ELR (cell line): ENCODE results near the gene ARHGAP26.

Experiments
- DNase-seq: peaks from one replicate; pipeline ENCODE4 v3.0.0-alpha.2; 2015; ENCODE audit warnings: low read depth

ARHGAP26 gene

GRCh38 chr5:143162810-143163209, 392.6 kb downstream of the ARHGAP26 start:
- no peak for DNase-seq

GRCh38 chr5:143164557-143164956, 394.4 kb downstream of the ARHGAP26 start:
- DNase-seq, result no peak

- no peak for DNase-seq
These were observed 395.1 kb downstream of the ARHGAP26 start for GRCh38 chr5:143165049-143165880.

GRCh38 chr5:143166090-143166489, 395.9 kb downstream of the ARHGAP26 start:
- DNase-seq, result no peak

GRCh38 chr5:143166661-143167420, 396.7 kb downstream of the ARHGAP26 start:
- no peak for DNase-seq

- DNase-seq, result no peak
These were observed 398.1 kb downstream of the ARHGAP26 start for GRCh38 chr5:143168171-143168741.

GRCh38 chr5:143168921-143169810, 399.0 kb downstream of the ARHGAP26 start:
- DNase-seq, result no peak

- DNase-seq, result no peak
These were observed 399.9 kb downstream of the ARHGAP26 start for GRCh38 chr5:143170104-143170503.

- no peak for DNase-seq
These were observed 400.8 kb downstream of the ARHGAP26 start for GRCh38 chr5:143170977-143171376.

- no peak for DNase-seq
These were observed 402.6 kb downstream of the ARHGAP26 start for GRCh38 chr5:143172739-143173138.

GRCh38 chr5:143173139-143173889, 403.1 kb downstream of the ARHGAP26 start:
- no peak for DNase-seq

GRCh38 chr5:143174714-143175398, 404.7 kb downstream of the ARHGAP26 start:
- no peak for DNase-seq

GRCh38 chr5:143176048-143176447, 405.9 kb downstream of the ARHGAP26 start:
- DNase-seq, result no peak

GRCh38 chr5:143177263-143177983, 407.2 kb downstream of the ARHGAP26 start:
- peak; percentile 96 for DNase-seq

- no peak for DNase-seq
These were observed 409.1 kb downstream of the ARHGAP26 start for GRCh38 chr5:143179126-143179740.

- DNase-seq, result no peak
These were observed 410.6 kb downstream of the ARHGAP26 start for GRCh38 chr5:143180751-143181150.

- no peak for DNase-seq
These were observed 411.0 kb downstream of the ARHGAP26 start for GRCh38 chr5:143181173-143181572.

- no peak for DNase-seq
These were observed 411.9 kb downstream of the ARHGAP26 start for GRCh38 chr5:143182106-143182505.
